Right forelimb (tissue), 1 donor: Measurements from ENCODE around the gene PANX3.
A peak's percentile ranks its signal among the peaks of the same experiment; 100 is the strongest.
"Not testable (repeated sequence)": the region's sequence is repeated elsewhere in the genome, so short reads cannot be mapped to it uniquely, and the experiment has no call there.

Experiments
- DNase-seq: peaks from one replicate; pipeline ENCODE4 v3.0.0-alpha.2; 2018

Gene PANX3

GRCh38 chr11:124611064-124611463 lies at the start of gene PANX3:
Gene PANX3 (plus strand): TSS chr11:124611428. CDS start chr11:124611557, 129 bp downstream.
- peak; percentile 57 for DNase-seq

GRCh38 chr11:124569697-124570096 lies 41.5 kb upstream of the PANX3 start, which contains the start of gene OR8A1:
Gene OR8A1 (plus strand): TSS chr11:124569997. CDS start chr11:124570120, 123 bp downstream.
- DNase-seq, result no peak

GRCh38 chr11:124570160-124570559 lies 41.1 kb upstream of the PANX3 start:
- DNase-seq, result no peak

- DNase-seq, result no peak
Measured at GRCh38 chr11:124577716-124578427, 33.4 kb upstream of the PANX3 start.

GRCh38 chr11:124578761-124579160 lies 32.5 kb upstream of the PANX3 start:
- no peak for DNase-seq

GRCh38 chr11:124581817-124582216 lies 29.4 kb upstream of the PANX3 start:
- DNase-seq, result no peak

GRCh38 chr11:124582565-124582964 lies 28.7 kb upstream of the PANX3 start:
- DNase-seq, result no peak

GRCh38 chr11:124583781-124584180 lies 27.4 kb upstream of the PANX3 start:
- no peak for DNase-seq

GRCh38 chr11:124584681-124585372 lies 26.4 kb upstream of the PANX3 start:
- no peak for DNase-seq

- DNase-seq, result peak; percentile 76
Measured at GRCh38 chr11:124586238-124586860, 24.9 kb upstream of the PANX3 start.

- no peak for DNase-seq
Measured at GRCh38 chr11:124591430-124591829, 19.8 kb upstream of the PANX3 start.

- no peak for DNase-seq
Measured at GRCh38 chr11:124592627-124593026, 18.6 kb upstream of the PANX3 start.

GRCh38 chr11:124595302-124595701 lies 15.9 kb upstream of the PANX3 start:
- no peak for DNase-seq

GRCh38 chr11:124597626-124598025 lies 13.6 kb upstream of the PANX3 start:
- DNase-seq, result no peak

GRCh38 chr11:124600621-124601320 lies 10.5 kb upstream of the PANX3 start:
- no peak for DNase-seq

GRCh38 chr11:124602193-124602592 lies 9.0 kb upstream of the PANX3 start:
- no peak for DNase-seq

- not testable (repeated sequence) for DNase-seq
Measured at GRCh38 chr11:124602723-124603122, 8.5 kb upstream of the PANX3 start.

- DNase-seq, result no peak
Measured at GRCh38 chr11:124605719-124606118, 5.5 kb upstream of the PANX3 start.

- DNase-seq, result no peak
Measured at GRCh38 chr11:124608147-124608546, 3.1 kb upstream of the PANX3 start.

GRCh38 chr11:124610295-124610694 lies 933 bp upstream of the PANX3 start:
- DNase-seq, result no peak

- DNase-seq, result no peak
Measured at GRCh38 chr11:124612045-124612444, 817 bp downstream of the PANX3 start.

GRCh38 chr11:124612567-124613246 lies 1.5 kb downstream of the PANX3 start:
- DNase-seq, result no peak

- DNase-seq, result no peak
Measured at GRCh38 chr11:124618863-124619262, 7.6 kb downstream of the PANX3 start.
